ENCODE measurements around the gene SLC40A1. TPM values are rescaled to one million over a fixed set of nuclear protein-coding genes. Genes with fewer than 3 reads are reported as not detected.

SLC40A1 gene
- total and polyA plus RNA-seq, 10 of the 15 experiments (the other 5 are each of a cell fraction or from before 2014, with no cell fraction given) = 0.01 to 0.38 (median 0.08) TPM; not detected in 7

GRCh38 chr2:189553504-189554088, 27.0 kb downstream of the SLC40A1 start (continued):
- TF ChIP-seq ZNF592 (IDR thresholded peaks at IDR 0.05) = no peak
- TF ChIP-seq MYC (IDR thresholded peaks at IDR 0.05; ENCODE audit: insufficient read depth, insufficient read length, insufficient replicate concordance, low read length, severe bottlenecking) = no peak
- no peak for TF ChIP-seq ZBTB4 (CRISPR knock-in tag; IDR thresholded peaks at IDR 0.05)
- TF ChIP-seq, protein P1, sequence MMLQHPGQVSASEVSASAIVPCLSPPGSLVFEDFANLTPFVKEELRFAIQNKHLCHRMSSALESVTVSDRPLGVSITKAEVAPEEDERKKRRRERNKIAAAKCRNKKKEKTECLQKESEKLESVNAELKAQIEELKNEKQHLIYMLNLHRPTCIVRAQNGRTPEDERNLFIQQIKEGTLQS (IDR thresholded peaks at IDR 0.05; ENCODE audit: borderline replicate concordance, extremely low read depth, low read depth, low read length) = no peak
- TF ChIP-seq PAX5 (IDR thresholded peaks at IDR 0.05; ENCODE audit: borderline replicate concordance, low read depth, low read length) = no peak
- TF ChIP-seq, protein P2, sequence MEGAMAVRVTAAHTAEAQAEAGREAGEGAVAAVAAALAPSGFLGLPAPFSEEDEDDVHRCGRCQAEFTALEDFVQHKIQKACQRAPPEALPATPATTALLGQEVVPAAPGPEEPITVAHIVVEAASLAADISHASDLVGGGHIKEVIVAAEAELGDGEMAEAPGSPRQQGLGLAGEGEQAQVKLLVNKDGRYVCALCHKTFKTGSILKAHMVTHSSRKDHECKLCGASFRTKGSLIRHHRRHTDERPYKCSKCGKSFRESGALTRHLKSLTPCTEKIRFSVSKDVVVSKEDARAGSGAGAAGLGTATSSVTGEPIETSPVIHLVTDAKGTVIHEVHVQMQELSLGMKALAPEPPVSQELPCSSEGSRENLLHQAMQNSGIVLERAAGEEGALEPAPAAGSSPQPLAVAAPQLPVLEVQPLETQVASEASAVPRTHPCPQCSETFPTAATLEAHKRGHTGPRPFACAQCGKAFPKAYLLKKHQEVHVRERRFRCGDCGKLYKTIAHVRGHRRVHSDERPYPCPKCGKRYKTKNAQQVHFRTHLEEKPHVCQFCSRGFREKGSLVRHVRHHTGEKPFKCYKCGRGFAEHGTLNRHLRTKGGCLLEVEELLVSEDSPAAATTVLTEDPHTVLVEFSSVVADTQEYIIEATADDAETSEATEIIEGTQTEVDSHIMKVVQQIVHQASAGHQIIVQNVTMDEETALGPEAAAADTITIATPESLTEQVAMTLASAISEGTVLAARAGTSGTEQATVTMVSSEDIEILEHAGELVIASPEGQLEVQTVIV (IDR thresholded peaks at IDR 0.05; ENCODE audit: borderline replicate concordance, partially characterized antibody) = no peak
- TF ChIP-seq RAD21 (IDR thresholded peaks at IDR 0.05; ENCODE audit: insufficient read depth, low read depth, low read length) = no peak

Measured in GM12878 (cell line).